GM10847 (cell line): Measurements from ENCODE around the gene SCG3.

Experiments used
- POLR2A ChIP-seq: IDR thresholded peaks from 2 replicates; pipeline ENCODE4 v1.6.1; 2011; ENCODE audit not compliant: insufficient read length; ENCODE audit errors: extremely low read depth

Gene SCG3

DNA sequence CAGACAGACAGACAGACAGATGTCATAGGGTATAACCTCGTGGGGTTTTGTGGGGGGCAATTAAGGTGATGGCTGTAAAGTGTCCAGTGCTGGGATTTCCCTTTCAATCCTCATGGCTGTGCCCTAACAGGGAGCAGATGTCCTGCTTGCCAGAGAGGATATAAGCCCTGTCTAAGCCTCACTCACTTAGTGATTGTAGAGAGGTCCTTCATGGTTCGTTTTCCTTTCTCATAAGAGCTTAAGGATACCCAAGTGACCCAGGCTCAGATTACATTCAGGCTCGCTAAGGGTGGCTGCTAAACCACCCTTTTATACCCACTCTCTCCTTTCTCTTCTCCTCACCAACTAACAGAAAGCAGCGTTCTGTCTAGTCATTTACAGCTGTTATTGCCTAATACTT is 36.9 kb downstream of the SCG3 start:
- no peak for TF ChIP-seq POLR2A

DNA sequence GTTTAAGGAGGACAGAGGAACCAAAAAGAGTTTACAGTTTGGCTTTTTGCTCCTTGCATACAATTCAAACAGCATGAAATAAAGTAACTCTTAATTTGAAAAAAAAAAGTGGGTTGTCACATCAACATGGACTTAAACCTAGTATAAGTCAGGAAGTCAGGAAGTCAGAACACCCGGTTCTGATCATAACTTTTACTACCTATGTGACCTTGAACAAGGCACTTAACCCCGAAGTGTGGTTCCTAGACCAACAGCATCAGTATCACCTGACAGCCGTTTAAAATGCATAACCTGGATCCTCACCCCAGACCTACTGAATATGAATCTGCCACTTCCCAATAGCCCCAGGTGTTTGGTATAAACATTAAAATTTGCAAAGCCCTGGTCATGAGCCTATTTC is 37.4 kb downstream of the SCG3 start:
- TF ChIP-seq POLR2A, result no peak

GRCh38 chr15:51720201-51720995 is 39.1 kb downstream of the SCG3 start:
- no peak for TF ChIP-seq POLR2A

GRCh38 chr15:51721199-51721960 is 40.1 kb downstream of the SCG3 start:
- TF ChIP-seq POLR2A, result no peak

DNA sequence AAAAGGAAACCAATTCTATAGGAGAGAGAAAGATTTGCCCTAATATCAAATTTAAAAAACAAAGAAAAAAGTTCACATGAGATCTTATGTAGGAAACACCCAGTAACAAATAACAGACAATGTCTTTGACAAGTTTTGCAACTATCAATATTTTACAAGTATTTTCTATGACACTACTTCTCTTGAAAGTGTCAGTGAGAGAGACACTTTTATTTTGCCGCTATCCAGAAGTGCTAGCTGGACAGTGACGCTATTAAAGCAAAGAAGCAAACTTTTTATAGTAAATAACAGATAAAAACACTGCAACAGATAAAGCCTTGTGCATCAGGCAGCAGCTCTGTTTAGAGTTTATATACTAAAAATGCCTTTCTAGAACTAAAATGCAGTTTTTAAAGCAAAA is 42.9 kb downstream of the SCG3 start:
- no peak for TF ChIP-seq POLR2A

GRCh38 chr15:51724673-51725072 is 43.4 kb downstream of the SCG3 start:
- no peak for TF ChIP-seq POLR2A

DNA sequence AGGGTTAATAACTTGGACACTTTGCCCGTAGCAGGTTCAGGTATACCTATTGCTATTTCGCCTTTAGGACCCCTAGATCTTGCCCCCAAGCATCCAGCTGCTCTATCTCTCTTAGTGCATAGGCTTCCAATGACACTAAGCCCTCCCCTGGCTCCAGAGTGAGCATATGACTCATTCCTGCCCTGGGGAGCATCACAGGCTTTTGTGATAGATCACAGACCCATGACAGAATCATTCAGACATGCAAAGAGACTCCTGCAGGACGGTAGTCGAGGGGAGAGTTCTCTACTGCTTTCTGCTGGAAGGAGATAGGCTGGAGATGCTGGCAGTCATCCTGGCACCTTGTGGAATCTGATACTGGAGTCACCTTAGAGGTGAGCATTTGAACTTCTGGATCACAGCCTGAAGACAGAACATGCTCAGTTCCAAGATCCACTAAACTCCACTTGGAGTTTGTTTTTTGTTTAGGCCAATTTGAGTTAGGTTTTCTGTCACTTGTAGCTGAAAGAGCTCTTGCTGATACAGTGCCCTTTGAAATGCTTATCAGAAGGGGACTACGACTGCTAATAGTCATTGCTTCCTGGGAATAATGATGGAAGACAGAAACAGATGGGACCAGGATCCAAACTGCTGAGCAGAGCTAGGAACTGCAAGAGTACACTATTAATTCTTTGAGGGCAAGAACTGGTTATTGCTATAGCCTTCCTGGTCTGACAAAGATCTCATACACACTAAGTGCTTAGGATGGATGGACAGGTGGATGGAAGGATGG is 45.2 kb downstream of the SCG3 start:
- TF ChIP-seq POLR2A, result no peak

DNA sequence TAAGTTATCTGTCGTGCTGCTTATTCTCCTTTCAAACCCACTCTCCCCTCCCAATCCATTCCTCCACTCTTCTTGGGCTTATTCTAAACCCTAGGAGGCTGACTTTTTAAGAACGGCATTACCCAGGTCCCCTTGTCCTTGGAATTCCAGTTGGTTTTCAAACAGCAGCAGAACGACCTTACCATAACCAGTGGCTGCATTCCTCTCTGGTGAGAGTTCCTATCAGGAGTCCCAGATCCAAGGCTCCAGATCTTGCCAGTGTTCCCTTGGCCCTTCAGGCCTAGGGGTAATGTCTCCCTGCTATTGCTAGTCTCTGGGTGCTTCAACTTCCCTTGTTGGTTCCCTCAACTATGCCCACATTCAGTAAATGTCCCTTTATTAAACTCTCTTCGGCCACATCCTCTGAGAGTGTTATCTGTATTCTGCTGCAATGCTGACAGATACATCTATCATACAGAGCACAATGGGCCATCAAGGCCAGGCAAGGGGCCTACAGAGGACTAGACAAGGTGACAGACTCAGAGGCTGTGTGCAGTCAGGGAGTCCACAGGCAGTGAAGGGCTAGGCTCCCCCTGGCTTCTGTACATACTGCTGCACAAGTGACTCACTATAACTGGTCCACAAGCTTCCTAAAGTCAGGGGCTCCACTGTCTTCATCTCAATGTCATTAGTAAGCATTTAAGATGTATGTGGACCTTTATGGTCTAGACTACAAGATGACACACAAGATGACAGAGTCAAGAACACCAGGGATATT is 46.0 kb downstream of the SCG3 start:
- no peak for TF ChIP-seq POLR2A

GRCh38 chr15:51731549-51732267 is 50.4 kb downstream of the SCG3 start:
- no peak for TF ChIP-seq POLR2A

- TF ChIP-seq POLR2A, result no peak
Observed at GRCh38 chr15:51732646-51733045, 51.3 kb downstream of the SCG3 start.

GRCh38 chr15:51735228-51736010 is 54.1 kb downstream of the SCG3 start:
- no peak for TF ChIP-seq POLR2A

- no peak for TF ChIP-seq POLR2A
Observed at GRCh38 chr15:51736069-51736468, 54.8 kb downstream of the SCG3 start.

DNA sequence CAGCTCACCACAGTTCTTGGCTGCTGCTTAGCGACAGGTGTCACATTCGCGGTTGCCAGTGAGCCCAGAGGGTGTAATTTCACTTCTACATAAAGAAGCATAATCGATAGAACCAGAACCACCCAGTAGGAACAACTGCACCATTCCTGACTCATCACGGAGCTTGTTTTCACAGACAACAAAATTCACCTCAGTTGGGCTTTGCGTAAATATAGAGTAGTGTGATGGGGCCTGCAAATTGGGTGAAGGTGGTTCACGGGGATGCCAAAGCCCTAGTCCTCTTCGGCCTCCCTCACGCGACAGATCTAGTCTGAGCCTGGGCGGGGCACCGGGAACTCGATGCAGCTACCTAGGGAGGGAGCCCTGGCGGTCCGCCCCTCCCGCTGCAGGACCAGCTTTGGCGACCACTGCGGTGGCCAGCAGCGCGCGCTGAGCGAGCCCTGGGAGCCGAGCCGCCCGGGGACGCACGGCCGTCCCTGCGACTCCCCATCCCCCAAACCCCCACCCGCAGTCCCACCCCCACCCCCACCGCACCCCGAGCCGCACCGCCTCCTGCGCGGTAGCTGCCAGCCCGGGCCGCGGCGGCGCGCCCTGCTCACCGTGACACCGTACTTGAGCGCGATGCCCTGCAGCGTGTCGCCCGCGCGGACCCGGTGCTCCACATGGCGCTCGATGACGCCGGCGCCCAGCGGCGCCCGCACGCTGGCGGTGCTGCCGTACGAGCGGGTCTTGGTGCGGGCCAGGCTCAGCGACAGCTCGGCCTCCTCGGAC is 55.6 kb downstream of the SCG3 start:
- TF ChIP-seq POLR2A, result no peak
